SK-N-SH treated with all-trans-retinoic acid at 6 μM for 48 hours (cell line): ENCODE measurements around the gene EARS2.
"Not testable (repeated sequence)": the region's sequence is repeated elsewhere in the genome, so short reads cannot be mapped to it uniquely, and the experiment has no call there.

Experiments
- ATAC-seq: fragments of 200-7000 bp; cut with Tn5 transposase; 3 replicates; pipeline ENCODE4 v1.9.1; 2020; ENCODE audit warnings: mild to moderate bottlenecking, moderate library complexity
- ARNTL ChIP-seq: fragments of 450-650 bp; formaldehyde crosslinking; IDR thresholded peaks from 2 replicates; pipeline ENCODE4 v1.5.0; 2020; ENCODE audit warnings: low read depth, mild to moderate bottlenecking, moderate library complexity, borderline replicate concordance
- BACH2 ChIP-seq: fragments of 250-450 bp; sonication (Bioruptor Pico); IDR thresholded peaks from 2 replicates; pipeline ENCODE4 v1.9.0; 2021; ENCODE audit warnings: mild to moderate bottlenecking, borderline replicate concordance
- CSDC2 ChIP-seq: fragments of 250-450 bp; sonication (Bioruptor Pico); IDR thresholded peaks from 2 replicates; pipeline ENCODE4 v1.5.0; 2020; ENCODE audit warnings: mild to moderate bottlenecking, moderate library complexity
- ESRRG ChIP-seq: fragments of 250-450 bp; sonication (Bioruptor Pico); IDR thresholded peaks from 2 replicates; pipeline ENCODE4 v1.6.1; 2021; ENCODE audit warnings: mild to moderate bottlenecking
- GLIS3 ChIP-seq: fragments of 250-450 bp; sonication (Bioruptor Pico); IDR thresholded peaks from 2 replicates; pipeline ENCODE4 v1.5.0; 2020; ENCODE audit warnings: mild to moderate bottlenecking, moderate library complexity
- ISL1 ChIP-seq: fragments of 250-450 bp; sonication (Bioruptor Pico); IDR thresholded peaks from 2 replicates; pipeline ENCODE4 v2.1.2; 2022; ENCODE audit warnings: mild to moderate bottlenecking, moderate library complexity
- OSR1 ChIP-seq: fragments of 250-450 bp; sonication (Bioruptor Pico); IDR thresholded peaks from 2 replicates; pipeline ENCODE4 v1.8.0; 2022; ENCODE audit warnings: moderate library complexity, mild to moderate bottlenecking, inconsistent platforms
- PPARA ChIP-seq: fragments of 250-450 bp; sonication (Bioruptor Pico); IDR thresholded peaks from 2 replicates; pipeline ENCODE4 v1.5.0; 2020; ENCODE audit warnings: mild to moderate bottlenecking, borderline replicate concordance
- RARB ChIP-seq: fragments of 250-450 bp; sonication (Bioruptor Pico); IDR thresholded peaks from 2 replicates; pipeline ENCODE4 v1.8.0; 2021; ENCODE audit warnings: mild to moderate bottlenecking, moderate library complexity
- SNAI2 ChIP-seq: fragments of 250-450 bp; sonication (Bioruptor Pico); IDR thresholded peaks from 2 replicates; pipeline ENCODE4 v1.5.0; 2020; ENCODE audit warnings: mild to moderate bottlenecking, moderate library complexity
- TCF4 ChIP-seq: fragments of 250-450 bp; sonication (Bioruptor Pico); IDR thresholded peaks from 2 replicates; pipeline ENCODE4 v1.8.0; 2021; ENCODE audit warnings: mild to moderate bottlenecking, moderate library complexity, borderline replicate concordance
- TOX ChIP-seq: fragments of 250-450 bp; sonication (Bioruptor Pico); IDR thresholded peaks from 2 replicates; pipeline ENCODE4 v1.8.0; 2021; ENCODE audit warnings: mild to moderate bottlenecking, moderate library complexity, borderline replicate concordance
- ZC3H10 ChIP-seq: fragments of 250-450 bp; sonication (Bioruptor Pico); IDR thresholded peaks from 2 replicates; pipeline ENCODE4 v1.5.1; 2021; ENCODE audit warnings: mild to moderate bottlenecking, moderate library complexity
- ZFP3 ChIP-seq: fragments of 250-450 bp; sonication (Bioruptor Pico); IDR thresholded peaks from 2 replicates; pipeline ENCODE4 v1.5.0; 2020; ENCODE audit warnings: mild to moderate bottlenecking, moderate library complexity
- ZFP30 ChIP-seq: fragments of 450-650 bp; formaldehyde crosslinking; IDR thresholded peaks from 2 replicates; pipeline ENCODE4 v1.5.0; 2022; ENCODE audit warnings: mild to moderate bottlenecking, moderate library complexity
- ZNF565 ChIP-seq: fragments of 450-650 bp; formaldehyde crosslinking; conservative IDR thresholded peaks from 2 replicates; pipeline ENCODE4 v1.5.0; 2020; ENCODE audit warnings: low read depth, mild to moderate bottlenecking, moderate library complexity
- ZNF70 ChIP-seq: fragments of 450-650 bp; formaldehyde crosslinking; IDR thresholded peaks from 2 replicates; pipeline ENCODE4 v1.5.0; 2020; ENCODE audit warnings: mild to moderate bottlenecking, moderate library complexity
- ZNF8 ChIP-seq: fragments of 450-650 bp; formaldehyde crosslinking; IDR thresholded peaks from 2 replicates; pipeline ENCODE4 v1.5.0; 2020; ENCODE audit warnings: mild to moderate bottlenecking, moderate library complexity
- TF ChIP-seq, protein P1 (sequence below): fragments of 250-450 bp; sonication (Bioruptor Pico); IDR thresholded peaks from 2 replicates; pipeline ENCODE4 v1.5.1; 2021; ENCODE audit warnings: mild to moderate bottlenecking, moderate library complexity
- TF ChIP-seq, protein P2 (sequence below): fragments of 250-450 bp; sonication (Bioruptor Pico); IDR thresholded peaks from 2 replicates; pipeline ENCODE4 v1.5.1; 2020; ENCODE audit warnings: low read depth, mild to moderate bottlenecking, moderate library complexity
- TF ChIP-seq, protein P3 (sequence below): fragments of 250-450 bp; sonication (Bioruptor Pico); IDR thresholded peaks from 2 replicates; pipeline ENCODE4 v1.5.0; 2020; ENCODE audit warnings: mild to moderate bottlenecking, moderate library complexity
- TF ChIP-seq, protein P4 (sequence below): fragments of 250-450 bp; sonication (Bioruptor Pico); IDR thresholded peaks from 2 replicates; pipeline ENCODE4 v1.8.0; 2020; ENCODE audit warnings: mild to moderate bottlenecking, moderate library complexity, borderline replicate concordance
- TF ChIP-seq, protein P5 (sequence below): fragments of 250-450 bp; sonication (Bioruptor Pico); IDR thresholded peaks from 2 replicates; pipeline ENCODE4 v1.8.0; 2021; ENCODE audit warnings: low read depth, mild to moderate bottlenecking, moderate library complexity, borderline replicate concordance

Gene EARS2

DNA sequence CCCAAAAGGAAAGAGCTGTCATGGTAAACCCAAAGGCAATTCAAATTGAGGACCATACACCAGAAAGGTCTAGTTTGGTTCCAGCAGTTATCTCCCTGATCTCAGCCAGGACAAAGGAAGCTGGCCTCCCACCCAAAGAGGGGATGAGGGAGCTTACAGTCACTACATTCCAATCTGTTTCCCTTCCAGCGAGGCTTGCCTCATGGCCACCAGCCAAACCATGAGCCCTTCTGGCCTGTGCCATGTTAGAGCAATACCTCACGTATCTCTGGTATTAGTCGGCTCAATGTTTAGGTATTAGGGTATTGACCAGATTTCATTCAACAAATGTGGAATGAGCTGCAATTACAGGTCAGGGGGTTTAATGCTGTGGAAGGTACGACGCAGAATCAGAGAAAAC is 30.6 kb upstream of the EARS2 start (continued):
- TF ChIP-seq, protein P1, sequence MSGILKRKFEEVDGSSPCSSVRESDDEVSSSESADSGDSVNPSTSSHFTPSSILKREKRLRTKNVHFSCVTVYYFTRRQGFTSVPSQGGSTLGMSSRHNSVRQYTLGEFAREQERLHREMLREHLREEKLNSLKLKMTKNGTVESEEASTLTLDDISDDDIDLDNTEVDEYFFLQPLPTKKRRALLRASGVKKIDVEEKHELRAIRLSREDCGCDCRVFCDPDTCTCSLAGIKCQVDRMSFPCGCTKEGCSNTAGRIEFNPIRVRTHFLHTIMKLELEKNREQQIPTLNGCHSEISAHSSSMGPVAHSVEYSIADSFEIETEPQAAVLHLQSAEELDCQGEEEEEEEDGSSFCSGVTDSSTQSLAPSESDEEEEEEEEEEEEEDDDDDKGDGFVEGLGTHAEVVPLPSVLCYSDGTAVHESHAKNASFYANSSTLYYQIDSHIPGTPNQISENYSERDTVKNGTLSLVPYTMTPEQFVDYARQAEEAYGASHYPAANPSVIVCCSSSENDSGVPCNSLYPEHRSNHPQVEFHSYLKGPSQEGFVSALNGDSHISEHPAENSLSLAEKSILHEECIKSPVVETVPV (CRISPR knock-in tag): no peak
- TF ChIP-seq ZFP3 (no peak), TOX (no peak), ZFP30 (CRISPR knock-in tag) (no peak), PPARA (no peak)
- TF ChIP-seq, protein P2, sequence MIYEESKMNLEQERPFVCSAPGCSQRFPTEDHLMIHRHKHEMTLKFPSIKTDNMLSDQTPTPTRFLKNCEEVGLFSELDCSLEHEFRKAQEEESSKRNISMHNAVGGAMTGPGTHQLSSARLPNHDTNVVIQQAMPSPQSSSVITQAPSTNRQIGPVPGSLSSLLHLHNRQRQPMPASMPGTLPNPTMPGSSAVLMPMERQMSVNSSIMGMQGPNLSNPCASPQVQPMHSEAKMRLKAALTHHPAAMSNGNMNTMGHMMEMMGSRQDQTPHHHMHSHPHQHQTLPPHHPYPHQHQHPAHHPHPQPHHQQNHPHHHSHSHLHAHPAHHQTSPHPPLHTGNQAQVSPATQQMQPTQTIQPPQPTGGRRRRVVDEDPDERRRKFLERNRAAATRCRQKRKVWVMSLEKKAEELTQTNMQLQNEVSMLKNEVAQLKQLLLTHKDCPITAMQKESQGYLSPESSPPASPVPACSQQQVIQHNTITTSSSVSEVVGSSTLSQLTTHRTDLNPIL (CRISPR knock-in tag): no peak

DNA sequence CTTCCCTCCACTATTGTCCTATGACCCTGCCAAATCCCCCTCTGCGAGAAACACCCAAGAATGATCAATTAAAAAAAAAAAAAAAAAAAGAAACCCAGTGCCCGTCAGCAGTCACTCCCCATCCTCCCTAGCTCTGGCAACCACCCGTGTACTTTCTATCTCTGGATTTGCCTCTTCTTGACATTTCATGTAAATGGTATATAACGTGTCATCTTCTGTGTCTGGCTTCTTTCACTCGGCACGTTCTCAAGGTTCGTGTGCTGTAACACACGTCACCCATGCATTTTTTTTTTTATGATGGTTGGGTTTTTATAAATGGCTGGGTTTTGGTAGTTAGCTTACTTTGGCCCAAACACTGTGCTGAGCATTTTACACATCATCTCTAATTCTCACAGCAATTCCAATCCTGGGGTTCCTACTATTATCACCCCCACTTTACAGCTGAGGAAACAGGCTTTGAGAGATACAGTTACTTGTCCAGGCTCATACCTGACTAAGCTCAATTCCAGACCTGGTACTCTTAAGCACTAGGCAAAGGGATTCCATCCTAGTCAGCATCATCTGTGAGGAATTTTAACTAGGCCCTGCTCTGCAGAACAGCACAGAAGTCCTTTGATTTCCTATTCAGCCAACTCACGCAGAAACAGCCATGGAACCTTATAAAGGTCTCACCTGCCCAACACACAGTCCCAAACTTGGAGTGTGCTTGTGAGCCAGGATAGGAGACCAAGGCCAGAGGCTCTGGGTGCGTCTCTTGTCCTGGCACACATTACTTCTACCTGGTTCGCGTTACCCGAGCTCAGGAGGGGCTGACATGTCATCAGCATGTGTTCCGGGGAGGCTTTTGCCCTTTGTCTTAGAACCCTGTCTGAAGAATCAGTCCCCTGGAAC is 27.3 kb upstream of the EARS2 start:
- ATAC-seq: no peak
- TF ChIP-seq OSR1 (CRISPR knock-in tag): no peak
- TF ChIP-seq, protein P1 (CRISPR knock-in tag): no peak
- no peak for TF ChIP-seq ZNF8 (CRISPR knock-in tag)
- TF ChIP-seq PPARA: no peak
- TF ChIP-seq ISL1 (CRISPR knock-in tag): no peak
- TF ChIP-seq ESRRG (CRISPR knock-in tag): no peak
- TF ChIP-seq ZC3H10 (CRISPR knock-in tag): no peak
- TF ChIP-seq SNAI2 (CRISPR knock-in tag): no peak
- TF ChIP-seq CSDC2: no peak
- no peak for TF ChIP-seq ZFP30 (CRISPR knock-in tag)
- TF ChIP-seq BACH2 (CRISPR knock-in tag): no peak
- TF ChIP-seq GLIS3 (CRISPR knock-in tag): no peak
- no peak for TF ChIP-seq ZNF565 (CRISPR knock-in tag)
- TF ChIP-seq RARB (CRISPR knock-in tag): no peak
- no peak for TF ChIP-seq TCF4 (CRISPR knock-in tag)
- no peak for TF ChIP-seq ZFP3
- no peak for TF ChIP-seq ZNF70 (CRISPR knock-in tag)

DNA sequence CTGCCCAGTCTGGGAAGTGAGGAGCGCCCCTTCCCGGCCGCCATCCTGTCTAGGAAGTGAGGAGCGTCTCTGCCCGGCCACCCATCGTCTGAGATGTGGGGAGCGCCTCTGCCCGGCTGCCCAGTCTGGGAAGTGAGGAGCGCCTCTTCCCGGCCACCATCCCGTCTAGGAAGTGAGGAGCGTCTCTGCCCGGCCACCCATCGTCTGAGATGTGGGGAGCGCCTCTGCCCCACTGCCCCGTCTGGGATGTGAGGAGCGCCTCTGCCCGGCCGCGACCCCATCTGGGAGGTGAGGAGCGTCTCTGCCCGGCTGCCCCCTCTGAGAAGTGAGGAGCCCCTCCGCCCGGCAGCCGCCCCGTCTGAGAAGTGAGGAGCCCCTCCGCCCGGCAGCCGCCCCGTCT is 26.1 kb upstream of the EARS2 start:
- ATAC-seq: not testable (repeated sequence)

DNA sequence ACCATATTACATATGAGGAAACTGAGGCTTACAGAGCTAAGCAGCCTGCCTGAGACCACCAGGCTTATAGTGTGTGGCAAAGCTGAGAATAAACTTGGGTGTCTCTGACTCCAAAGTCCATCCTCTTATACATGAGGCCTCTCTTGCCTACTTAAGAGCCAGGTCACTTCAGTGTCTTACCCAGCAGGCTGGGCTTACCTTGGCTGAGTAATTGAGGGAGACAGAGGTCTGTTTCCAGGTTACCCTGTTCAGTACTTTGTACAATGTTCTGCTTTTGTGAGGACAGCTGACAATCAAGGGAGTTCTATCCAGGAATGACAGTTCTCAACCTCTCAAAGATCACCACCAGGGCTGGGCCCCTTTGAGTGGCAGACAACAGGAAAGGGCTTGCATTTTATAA is 24.6 kb upstream of the EARS2 start:
- TF ChIP-seq ZC3H10 (CRISPR knock-in tag): no peak
- no peak for TF ChIP-seq BACH2 (CRISPR knock-in tag)
- no peak for TF ChIP-seq PPARA
- TF ChIP-seq ZFP30 (CRISPR knock-in tag): no peak
- TF ChIP-seq ESRRG (CRISPR knock-in tag): no peak
- TF ChIP-seq, protein P2 (CRISPR knock-in tag): no peak
- TF ChIP-seq OSR1 (CRISPR knock-in tag): no peak
- TF ChIP-seq, protein P3, sequence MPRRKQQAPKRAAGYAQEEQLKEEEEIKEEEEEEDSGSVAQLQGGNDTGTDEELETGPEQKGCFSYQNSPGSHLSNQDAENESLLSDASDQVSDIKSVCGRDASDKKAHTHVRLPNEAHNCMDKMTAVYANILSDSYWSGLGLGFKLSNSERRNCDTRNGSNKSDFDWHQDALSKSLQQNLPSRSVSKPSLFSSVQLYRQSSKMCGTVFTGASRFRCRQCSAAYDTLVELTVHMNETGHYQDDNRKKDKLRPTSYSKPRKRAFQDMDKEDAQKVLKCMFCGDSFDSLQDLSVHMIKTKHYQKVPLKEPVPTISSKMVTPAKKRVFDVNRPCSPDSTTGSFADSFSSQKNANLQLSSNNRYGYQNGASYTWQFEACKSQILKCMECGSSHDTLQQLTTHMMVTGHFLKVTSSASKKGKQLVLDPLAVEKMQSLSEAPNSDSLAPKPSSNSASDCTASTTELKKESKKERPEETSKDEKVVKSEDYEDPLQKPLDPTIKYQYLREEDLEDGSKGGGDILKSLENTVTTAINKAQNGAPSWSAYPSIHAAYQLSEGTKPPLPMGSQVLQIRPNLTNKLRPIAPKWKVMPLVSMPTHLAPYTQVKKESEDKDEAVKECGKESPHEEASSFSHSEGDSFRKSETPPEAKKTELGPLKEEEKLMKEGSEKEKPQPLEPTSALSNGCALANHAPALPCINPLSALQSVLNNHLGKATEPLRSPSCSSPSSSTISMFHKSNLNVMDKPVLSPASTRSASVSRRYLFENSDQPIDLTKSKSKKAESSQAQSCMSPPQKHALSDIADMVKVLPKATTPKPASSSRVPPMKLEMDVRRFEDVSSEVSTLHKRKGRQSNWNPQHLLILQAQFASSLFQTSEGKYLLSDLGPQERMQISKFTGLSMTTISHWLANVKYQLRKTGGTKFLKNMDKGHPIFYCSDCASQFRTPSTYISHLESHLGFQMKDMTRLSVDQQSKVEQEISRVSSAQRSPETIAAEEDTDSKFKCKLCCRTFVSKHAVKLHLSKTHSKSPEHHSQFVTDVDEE (CRISPR knock-in tag): no peak
- no peak for TF ChIP-seq ISL1 (CRISPR knock-in tag)
- TF ChIP-seq, protein P4, sequence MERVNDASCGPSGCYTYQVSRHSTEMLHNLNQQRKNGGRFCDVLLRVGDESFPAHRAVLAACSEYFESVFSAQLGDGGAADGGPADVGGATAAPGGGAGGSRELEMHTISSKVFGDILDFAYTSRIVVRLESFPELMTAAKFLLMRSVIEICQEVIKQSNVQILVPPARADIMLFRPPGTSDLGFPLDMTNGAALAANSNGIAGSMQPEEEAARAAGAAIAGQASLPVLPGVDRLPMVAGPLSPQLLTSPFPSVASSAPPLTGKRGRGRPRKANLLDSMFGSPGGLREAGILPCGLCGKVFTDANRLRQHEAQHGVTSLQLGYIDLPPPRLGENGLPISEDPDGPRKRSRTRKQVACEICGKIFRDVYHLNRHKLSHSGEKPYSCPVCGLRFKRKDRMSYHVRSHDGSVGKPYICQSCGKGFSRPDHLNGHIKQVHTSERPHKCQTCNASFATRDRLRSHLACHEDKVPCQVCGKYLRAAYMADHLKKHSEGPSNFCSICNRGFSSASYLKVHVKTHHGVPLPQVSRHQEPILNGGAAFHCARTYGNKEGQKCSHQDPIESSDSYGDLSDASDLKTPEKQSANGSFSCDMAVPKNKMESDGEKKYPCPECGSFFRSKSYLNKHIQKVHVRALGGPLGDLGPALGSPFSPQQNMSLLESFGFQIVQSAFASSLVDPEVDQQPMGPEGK: no peak
- no peak for TF ChIP-seq ZFP3
- TF ChIP-seq, protein P5, sequence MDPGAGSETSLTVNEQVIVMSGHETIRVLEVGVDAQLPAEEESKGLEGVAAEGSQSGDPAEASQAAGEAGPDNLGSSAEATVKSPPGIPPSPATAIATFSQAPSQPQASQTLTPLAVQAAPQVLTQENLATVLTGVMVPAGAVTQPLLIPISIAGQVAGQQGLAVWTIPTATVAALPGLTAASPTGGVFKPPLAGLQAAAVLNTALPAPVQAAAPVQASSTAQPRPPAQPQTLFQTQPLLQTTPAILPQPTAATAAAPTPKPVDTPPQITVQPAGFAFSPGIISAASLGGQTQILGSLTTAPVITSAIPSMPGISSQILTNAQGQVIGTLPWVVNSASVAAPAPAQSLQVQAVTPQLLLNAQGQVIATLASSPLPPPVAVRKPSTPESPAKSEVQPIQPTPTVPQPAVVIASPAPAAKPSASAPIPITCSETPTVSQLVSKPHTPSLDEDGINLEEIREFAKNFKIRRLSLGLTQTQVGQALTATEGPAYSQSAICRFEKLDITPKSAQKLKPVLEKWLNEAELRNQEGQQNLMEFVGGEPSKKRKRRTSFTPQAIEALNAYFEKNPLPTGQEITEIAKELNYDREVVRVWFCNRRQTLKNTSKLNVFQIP (CRISPR knock-in tag): no peak
- no peak for TF ChIP-seq TCF4 (CRISPR knock-in tag)
- TF ChIP-seq CSDC2: no peak
- no peak for TF ChIP-seq ZNF8 (CRISPR knock-in tag)
- TF ChIP-seq ZNF70 (CRISPR knock-in tag): no peak
- TF ChIP-seq ARNTL: no peak
- no peak for TF ChIP-seq ZNF565 (CRISPR knock-in tag)

More for the DNA sequence above, 24.6 kb upstream of the EARS2 start:
- ATAC-seq: no peak
